ENCODE results near the gene HPX. TPM values are rescaled to one million over a fixed set of nuclear protein-coding genes. Genes with fewer than 3 reads are reported as not detected.

HPX gene
- total RNA-seq, 2 donors from 2014 or later = 0.38 to 1.0 TPM

DNA sequence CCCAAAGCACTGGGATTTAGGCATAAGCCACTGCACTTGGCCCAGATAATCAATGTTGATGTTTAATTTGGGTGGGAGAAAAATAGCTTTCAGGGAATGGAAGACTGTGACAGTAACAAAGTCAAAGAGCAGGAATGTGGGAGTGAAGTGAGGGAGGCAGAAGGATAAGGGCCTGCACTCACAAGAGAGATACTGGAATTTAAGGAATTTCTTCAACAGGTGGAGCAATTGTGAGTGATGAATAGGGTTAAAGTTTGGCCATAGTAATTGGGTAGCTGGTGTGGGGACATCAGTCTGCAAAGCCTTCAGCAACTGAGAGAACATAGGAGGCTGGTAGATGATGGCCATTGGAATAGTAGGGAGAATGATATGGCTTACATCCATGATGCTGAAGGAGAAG lies 13.3 kb downstream of the HPX start:
- intact Hi-C loops (cut with DNase I) = no loop called here
- ATAC-seq (no peak), DNase-seq (no peak)

DNA sequence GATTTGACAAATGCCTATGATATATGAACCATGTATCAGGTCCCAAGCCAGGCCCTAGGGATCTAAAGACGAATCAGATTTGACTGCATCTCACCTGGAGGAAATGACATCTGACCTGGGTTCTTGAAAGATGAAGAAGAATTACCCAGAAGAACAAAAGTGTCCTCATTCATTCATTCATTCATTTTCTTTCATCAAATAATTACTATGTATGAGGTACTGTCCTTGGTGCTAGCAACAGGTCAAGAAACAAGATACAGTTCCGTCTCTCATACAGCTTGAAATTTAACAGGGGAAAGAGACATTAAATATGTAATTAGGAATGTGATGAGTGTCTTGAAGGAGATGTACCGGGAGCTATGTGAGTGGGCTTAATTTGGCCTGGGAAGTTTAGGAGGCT lies 20.1 kb downstream of the HPX start:
- ATAC-seq = no peak
- no peak for DNase-seq
- intact Hi-C loops (cut with DNase I) = no loop called here

DNA sequence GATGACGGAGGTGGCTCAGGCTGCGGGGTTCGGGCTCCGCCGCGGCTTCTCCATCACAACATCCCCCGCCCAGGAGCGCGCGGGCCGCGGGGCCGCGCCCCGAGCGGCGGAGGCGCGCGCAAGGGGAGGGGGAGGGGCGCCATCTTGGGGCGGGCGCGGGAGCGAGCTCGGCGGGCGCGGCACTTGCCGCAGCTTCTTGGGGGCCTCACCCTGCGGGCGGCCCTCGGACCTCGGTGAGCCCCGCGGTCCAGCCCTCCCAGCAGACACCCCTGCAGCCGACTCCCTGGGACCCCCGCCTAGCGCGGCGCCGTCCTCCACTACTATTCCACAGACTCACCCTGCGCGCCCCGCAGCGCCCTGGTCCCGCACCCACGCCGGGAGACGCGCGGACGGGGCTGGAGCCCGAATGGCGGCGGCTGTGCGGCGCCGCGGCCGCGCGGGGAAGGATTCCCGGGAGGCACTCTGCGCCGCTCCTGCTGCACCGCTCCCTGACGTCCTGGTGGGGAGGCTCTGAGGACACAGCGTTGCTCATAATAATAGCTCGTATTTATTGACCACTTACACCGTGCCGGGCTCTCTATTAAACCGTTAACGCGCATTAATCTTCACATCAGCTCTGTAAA lies 21.7 kb downstream of the HPX start, which contains the start of gene APBB1:
Gene APBB1, minus strand, starts transcription at position 86 of the 623 bp plus-strand sequence. CDS start 7,747 bp downstream, outside the sequence.
- intact Hi-C loops (cut with DNase I) = no loop called here
- DNase-seq = peak; percentile 75
- ATAC-seq = peak; percentile 96

DNA sequence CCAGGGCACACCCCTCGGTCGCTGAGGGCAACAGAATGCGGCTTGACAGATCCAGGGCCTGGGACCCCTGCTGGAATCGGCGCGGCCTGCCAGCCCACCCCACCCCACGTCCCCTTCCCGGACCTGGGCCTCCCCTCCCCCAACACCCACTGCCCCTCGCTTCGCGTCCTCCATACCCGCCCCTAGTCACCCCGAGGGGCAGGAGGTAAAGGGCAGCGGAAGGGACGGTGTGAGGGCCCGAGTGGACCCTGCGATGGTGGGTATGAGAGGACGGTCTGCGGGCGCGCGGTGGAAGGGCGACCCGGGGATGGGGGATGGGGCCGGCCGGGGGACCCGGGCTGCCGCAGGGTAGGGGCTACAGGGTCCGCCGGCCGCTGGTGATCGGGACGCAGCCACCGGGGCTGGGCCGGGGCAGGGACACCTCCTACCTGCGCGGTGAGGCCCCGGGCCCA lies 22.2 kb downstream of the HPX start:
- intact Hi-C loops (cut with DNase I) = no loop called here
- ATAC-seq (peak; percentile 42 to 49), DNase-seq (peak; percentile 30)

DNA sequence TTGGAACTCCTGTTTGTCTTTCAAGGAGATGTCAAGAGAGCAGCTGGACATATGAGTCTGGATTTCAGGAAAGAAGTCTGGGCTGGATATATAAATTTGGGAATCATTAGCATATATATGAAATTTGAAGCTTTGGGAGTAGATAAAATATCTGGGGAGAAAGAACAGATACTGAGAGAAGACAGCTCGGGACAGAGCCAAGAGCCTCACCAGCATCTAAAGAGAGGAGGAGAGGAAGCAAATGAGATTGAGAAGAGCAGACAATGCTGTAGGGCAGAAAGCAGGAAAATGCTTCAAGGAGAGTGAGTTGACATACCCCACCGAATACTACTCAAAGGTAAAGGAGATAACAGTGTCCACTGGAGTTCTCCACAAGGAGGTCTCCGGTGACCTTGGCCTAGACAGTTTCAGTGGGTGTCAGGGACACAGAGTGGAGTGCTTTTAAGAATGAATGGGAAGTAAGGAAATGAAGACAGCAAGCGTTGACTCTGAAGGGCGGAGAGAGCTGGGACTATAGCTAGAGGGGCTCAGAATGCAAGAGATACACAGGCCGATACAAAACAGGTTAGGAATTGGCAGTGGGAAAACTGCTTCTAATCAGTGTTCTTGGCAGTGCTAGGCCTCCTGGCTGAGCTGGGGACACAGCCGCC lies 22.8 kb downstream of the HPX start:
- intact Hi-C loops (cut with DNase I) = no loop called here
- DNase-seq (no peak), ATAC-seq (peak; percentile 2 to 62)

DNA sequence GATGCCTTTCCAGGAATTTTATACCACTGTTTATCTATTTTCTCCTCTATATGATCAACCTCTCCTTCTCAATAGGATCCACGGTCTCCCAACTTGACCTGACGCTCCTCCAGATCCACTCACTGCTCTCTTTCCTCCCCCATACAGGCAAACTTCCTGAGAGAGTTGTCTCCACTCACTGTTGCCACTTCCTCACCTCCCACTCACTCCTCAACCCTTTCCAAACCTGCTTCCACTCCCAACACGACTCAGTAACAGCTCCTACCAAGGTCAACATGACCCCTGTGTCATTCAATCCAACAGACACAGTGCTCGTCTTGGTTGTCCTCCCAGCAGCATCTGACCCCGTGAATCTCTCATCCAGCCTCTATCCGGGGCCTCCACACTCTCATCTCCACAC lies 25.0 kb downstream of the HPX start:
- no peak for DNase-seq
- intact Hi-C loops (cut with DNase I) = no loop called here
- no peak for ATAC-seq

GRCh38 chr11:6414874-6415328 lies 25.9 kb downstream of the HPX start:
- no peak for ATAC-seq
- intact Hi-C loops (cut with DNase I) = no loop called here
- DNase-seq = no peak

DNA sequence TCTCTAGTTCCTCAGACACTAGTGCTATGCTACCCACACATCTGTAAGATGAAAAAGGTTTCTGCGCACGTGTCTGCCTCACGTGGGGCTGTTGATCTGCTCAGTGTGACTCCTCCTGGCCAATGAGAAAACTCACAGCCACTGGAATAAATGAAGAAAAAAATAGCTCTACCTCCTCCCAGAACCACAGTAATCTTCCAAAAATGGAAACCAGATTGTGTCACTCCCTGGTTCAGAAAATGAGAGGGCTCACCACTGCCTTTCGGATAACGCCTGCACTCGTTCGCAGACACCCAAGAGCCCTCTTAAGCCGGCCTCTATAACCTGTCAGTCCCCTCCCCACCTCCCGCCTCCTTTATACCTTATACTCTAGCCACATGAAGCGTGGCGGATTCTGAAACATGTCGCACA lies 27.0 kb downstream of the HPX start:
- intact Hi-C loops (cut with DNase I) = no loop called here
- DNase-seq = no peak
- ATAC-seq = no peak

DNA sequence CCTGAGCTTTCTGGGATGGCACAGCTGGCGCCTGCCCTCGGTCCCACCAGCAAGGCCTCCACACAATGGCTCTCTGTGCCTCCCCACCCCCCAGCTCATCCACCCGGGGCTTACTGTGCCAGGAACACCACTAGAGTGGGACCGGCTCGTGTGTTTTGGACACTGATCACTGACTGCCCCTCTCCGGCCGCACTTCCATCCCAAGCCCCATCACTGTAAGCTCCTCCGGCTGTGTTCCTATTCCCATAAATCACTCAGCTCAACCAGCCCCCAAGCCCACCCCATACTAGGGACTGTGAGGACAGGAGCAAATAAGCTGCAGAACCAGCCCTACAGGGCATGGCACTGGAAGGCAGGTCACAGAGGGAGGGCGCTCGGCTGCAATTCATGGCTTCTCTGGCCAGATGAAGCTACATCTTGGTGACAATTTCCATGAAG lies 29.2 kb downstream of the HPX start:
- ATAC-seq (no peak), DNase-seq (no peak)

GRCh38 chr11:6410695-6411430 lies 29.9 kb downstream of the HPX start:
- no peak for ATAC-seq
- intact Hi-C loops (cut with DNase I) = no loop called here
- DNase-seq = no peak

More for the DNA sequence above, 29.2 kb downstream of the HPX start:
- intact Hi-C loops (cut with DNase I) = no loop called here

DNA sequence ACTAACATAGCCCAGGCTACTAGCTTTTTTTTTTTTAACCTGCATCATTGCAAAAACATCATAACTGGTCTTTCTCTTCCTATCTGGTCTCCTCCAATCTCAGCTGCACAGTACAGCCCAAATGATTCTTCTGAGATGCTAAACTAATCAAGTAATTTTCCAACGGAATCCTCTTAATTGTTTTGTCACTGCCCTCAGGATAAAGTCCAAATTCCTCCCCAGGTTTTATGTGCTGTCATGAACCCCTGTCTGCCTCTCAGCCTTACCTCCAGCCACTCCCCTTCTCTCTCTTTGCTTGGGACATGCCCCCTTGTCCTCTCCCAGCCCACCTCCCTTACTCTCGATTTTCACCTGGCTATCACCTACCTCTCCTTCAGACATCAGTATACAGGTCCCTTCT lies 34.4 kb downstream of the HPX start:
- DNase-seq = no peak
- intact Hi-C loops (cut with DNase I) = no loop called here
- ATAC-seq = no peak

DNA sequence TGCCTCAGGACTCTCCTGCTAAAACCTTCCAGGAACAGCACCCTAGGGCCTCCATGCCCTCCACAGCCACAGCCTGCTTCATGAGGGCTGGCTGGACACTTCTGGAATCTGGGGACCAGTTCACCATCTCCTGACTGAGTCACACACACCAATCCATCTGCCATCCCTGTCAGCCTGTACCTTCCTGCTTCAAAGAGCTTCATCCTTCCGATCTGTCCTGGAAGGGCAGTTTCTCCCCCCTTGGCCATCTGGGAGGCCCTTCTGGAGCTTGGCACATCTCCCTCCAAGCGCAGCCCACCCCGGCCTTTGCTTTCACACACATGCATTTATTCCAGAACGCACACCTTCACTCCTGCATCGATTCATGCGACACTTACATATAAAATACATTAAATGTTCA lies 34.9 kb downstream of the HPX start:
- DNase-seq = no peak
- ATAC-seq = no peak
- intact Hi-C loops (cut with DNase I) = no loop called here

DNA sequence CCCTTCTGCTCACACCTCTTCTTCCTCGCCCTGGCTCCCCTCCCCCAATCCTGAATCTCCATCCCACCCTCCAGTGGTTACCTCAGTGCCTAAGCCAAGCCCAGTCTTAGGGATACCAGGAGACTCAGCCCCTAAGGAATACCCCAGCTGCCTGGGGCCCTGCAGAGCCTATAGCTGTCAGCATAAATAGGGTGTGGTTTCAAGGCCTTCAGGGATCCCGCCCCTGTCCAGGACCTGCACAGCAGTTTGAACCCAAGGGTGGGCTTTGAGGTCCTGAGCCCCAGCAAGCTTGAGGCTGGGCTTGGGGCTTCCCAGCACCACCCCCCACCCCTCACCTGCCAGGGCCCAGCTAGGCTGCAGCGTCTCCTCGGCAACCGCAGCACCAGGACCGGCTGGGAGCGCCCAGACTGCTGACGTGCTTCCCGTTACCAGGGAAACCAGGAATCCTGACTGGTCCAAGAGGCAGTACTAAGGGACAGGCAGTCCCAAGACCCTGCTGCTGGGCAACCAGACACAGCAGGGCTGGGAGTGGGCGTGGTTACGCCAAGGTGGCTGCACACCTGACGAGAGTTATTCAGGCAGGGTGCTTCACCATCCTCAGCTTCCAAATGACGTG lies 35.6 kb downstream of the HPX start:
- intact Hi-C loops (cut with DNase I) = no loop called here
- peak in 1 of 2 donors; percentile 36 for ATAC-seq

GRCh38 chr11:6404342-6405051 lies 36.3 kb downstream of the HPX start:
- ATAC-seq = peak in 1 of 2 donors; percentile 16
- intact Hi-C loops (cut with DNase I) = no loop called here
- DNase-seq = no peak

More for the DNA sequence above, 35.6 kb downstream of the HPX start:
- peak; percentile 26 for DNase-seq

DNA sequence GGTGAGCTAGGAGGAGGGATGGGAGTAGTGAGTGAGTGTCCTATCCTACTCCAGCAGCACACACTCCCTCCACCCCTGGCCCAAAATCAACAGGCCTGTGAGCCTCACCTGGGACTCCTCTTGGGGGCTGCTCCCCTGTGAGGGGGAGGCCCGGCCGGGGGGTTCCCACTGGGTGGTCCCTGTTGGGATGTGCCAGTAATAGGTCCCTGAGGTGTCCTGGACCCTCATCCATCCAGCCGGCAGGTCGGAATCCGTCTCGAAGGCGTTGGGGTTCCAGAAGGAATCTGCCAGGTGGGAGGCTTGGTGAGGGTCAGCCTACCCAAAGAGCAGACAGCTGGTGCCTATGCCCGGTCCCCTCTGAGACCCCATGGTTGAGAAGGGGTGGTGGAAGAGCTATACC lies 37.2 kb downstream of the HPX start:
- ATAC-seq = no peak
- intact Hi-C loops (cut with DNase I) = no loop called here
- no peak for DNase-seq

DNA sequence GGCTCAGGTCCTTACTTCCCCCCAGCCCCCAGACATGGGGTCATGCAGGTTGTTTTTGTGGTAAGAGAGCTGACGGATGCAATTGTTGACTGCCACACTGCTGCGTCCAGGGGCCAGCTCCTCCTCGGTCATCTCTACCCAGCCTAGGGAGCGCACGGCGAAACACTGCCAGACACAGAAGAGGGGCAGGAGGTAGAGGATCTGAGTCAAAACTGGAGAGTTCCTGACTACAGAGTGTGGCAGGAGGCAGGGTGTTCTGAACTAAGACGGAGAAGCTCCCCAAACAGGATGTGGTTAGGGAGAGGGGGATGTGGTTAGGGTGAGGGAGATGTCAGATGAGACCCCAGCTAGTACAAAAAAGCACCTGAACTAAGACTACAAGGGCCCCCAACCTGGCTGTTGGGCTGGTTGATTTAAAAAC lies 38.2 kb downstream of the HPX start:
- DNase-seq (no peak), ATAC-seq (peak; percentile 15 to 51)
- intact Hi-C loops (cut with DNase I) = no loop called here

GRCh38 chr11:6402061-6402470 lies 38.7 kb downstream of the HPX start:
- no peak for ATAC-seq
- intact Hi-C loops (cut with DNase I) = no loop called here

DNA sequence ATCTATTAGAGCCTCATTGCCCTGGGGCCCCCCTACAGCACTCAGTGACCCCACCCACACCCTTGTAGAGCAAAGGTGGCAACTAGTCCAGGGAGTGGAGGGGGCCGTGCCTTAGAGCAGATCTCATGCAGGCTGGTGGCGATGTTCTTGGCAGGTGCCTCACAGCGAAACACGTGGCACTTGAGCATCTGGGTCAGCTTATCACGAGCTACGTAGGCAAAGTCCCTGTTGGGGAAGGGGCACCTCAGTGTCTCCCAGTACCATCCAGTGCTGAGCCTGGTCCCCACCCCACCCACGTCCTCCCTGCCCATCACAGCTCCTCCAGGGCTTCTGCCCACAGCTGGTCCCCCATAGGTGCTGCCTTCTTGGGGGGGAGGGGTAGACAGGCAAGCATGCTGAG lies 39.3 kb downstream of the HPX start:
- DNase-seq (no peak), ATAC-seq (no peak)
- intact Hi-C loops (cut with DNase I) = no loop called here

More at GRCh38 chr11:6402061-6402470, 38.7 kb downstream of the HPX start:
- DNase-seq = no peak
